ENCODE results near the gene FZD2. TPM values are rescaled to one million over a fixed set of nuclear protein-coding genes. Genes with fewer than 3 reads are reported as not detected.
A peak's percentile ranks its signal among the peaks of the same experiment; 100 is the strongest.

Gene FZD2
- total and polyA plus RNA-seq, 2 of the 8 experiments (the other 6 are each of a cell fraction or from before 2014, with no cell fraction given) = 17.6 to 86.7 TPM

- TF ChIP-seq CTBP2 (IDR thresholded peaks at IDR 0.05; ENCODE audit: borderline replicate concordance, insufficient read depth, insufficient read length, low read length) = no peak
- no peak for TF ChIP-seq POU5F1 (IDR thresholded peaks at IDR 0.05; ENCODE audit: low read depth, low read length)
- no peak for TF ChIP-seq SUZ12 (IDR thresholded peaks at IDR 0.05; ENCODE audit: low read length)
- TF ChIP-seq SP1 (IDR thresholded peaks at IDR 0.05; ENCODE audit: low read depth, low read length) = no peak
- TF ChIP-seq EP300 (IDR thresholded peaks at IDR 0.05; ENCODE audit: borderline replicate concordance in 1 of 2, low read depth in 2 of 2, low read length in 2 of 2) = peak in 1 of 2 experiments; percentile 36; a peak in 1 of 3 replicates
- TF ChIP-seq EZH2 (IDR thresholded peaks at IDR 0.05; ENCODE audit: low read depth, low read length, severe bottlenecking) = no peak
- no peak for TF ChIP-seq ATF3 (IDR thresholded peaks at IDR 0.05; ENCODE audit: insufficient read depth, low read depth, low read length)
- TF ChIP-seq SIRT6 (IDR thresholded peaks at IDR 0.05; ENCODE audit: low read length) = no peak
- no peak for TF ChIP-seq ZNF274 (IDR thresholded peaks at IDR 0.05; ENCODE audit: borderline replicate concordance, extremely low read depth, low read length)
- TF ChIP-seq POLR2A (IDR thresholded peaks at IDR 0.05; ENCODE audit: control extremely low read depth in 1 of 2, low read depth in 2 of 2, low read length in 2 of 2) = no peak
- no peak for TF ChIP-seq MAX (IDR thresholded peaks at IDR 0.05)
- no peak for TF ChIP-seq POLR2AphosphoS5 (IDR thresholded peaks at IDR 0.05; ENCODE audit: low read depth, low read length)
- TF ChIP-seq EGR1 (IDR thresholded peaks at IDR 0.05; ENCODE audit: borderline replicate concordance, low read depth, low read length) = 0 out of 2 replicates have a peak, but pooled peaks have one; percentile 28
- TF ChIP-seq CHD1 (IDR thresholded peaks at IDR 0.05; ENCODE audit: low read depth, low read length) = no peak
- TF ChIP-seq SAP30 (IDR thresholded peaks at IDR 0.05; ENCODE audit: insufficient read depth, insufficient replicate concordance, low read length) = no peak
- TF ChIP-seq RAD21 (IDR thresholded peaks at IDR 0.05 in 1 of 2, conservative IDR thresholded peaks at IDR 0.05 in 1 of 2; ENCODE audit: low read depth in 2 of 2, low read length in 2 of 2) = 0 out of 4 replicates have a peak, but pooled peaks of 1 of the 2 experiments have one; percentile 5
- TF ChIP-seq RXRA (IDR thresholded peaks at IDR 0.05; ENCODE audit: insufficient read depth, low read depth, low read length) = no peak
- no peak for TF ChIP-seq MAFK (IDR thresholded peaks at IDR 0.05; ENCODE audit: low read depth, low read length)
- TF ChIP-seq BCL11A (IDR thresholded peaks at IDR 0.05; ENCODE audit: low read depth in 2 of 2, low read length in 2 of 2) = no peak
- TF ChIP-seq TCF12 (IDR thresholded peaks at IDR 0.05; ENCODE audit: low read depth, low read length) = no peak
- no peak for TF ChIP-seq SRF (IDR thresholded peaks at IDR 0.05; ENCODE audit: low read depth, low read length)
- no peak for TF ChIP-seq FOSL1 (IDR thresholded peaks at IDR 0.05; ENCODE audit: insufficient read depth, low read depth, low read length)
- no peak for TF ChIP-seq BRCA1 (IDR thresholded peaks at IDR 0.05; ENCODE audit: low read depth, low read length)
- TF ChIP-seq TBP (IDR thresholded peaks at IDR 0.05; ENCODE audit: low read depth, low read length) = no peak
These were observed 9.5 kb upstream of the FZD2 start (continued) for GRCh38 chr17:44547625-44548267.

All from H1 (cell line).